Measurements from ENCODE around the gene FLNA. TPM values are rescaled to one million over a fixed set of nuclear protein-coding genes. Genes with fewer than 3 reads are reported as not detected.

The FLNA gene
- total and polyA plus RNA-seq, 9 of the 15 experiments (the other 6 are each of a cell fraction or from before 2014, with no cell fraction given) = 6.2 to 735 (median 135) TPM

DNA sequence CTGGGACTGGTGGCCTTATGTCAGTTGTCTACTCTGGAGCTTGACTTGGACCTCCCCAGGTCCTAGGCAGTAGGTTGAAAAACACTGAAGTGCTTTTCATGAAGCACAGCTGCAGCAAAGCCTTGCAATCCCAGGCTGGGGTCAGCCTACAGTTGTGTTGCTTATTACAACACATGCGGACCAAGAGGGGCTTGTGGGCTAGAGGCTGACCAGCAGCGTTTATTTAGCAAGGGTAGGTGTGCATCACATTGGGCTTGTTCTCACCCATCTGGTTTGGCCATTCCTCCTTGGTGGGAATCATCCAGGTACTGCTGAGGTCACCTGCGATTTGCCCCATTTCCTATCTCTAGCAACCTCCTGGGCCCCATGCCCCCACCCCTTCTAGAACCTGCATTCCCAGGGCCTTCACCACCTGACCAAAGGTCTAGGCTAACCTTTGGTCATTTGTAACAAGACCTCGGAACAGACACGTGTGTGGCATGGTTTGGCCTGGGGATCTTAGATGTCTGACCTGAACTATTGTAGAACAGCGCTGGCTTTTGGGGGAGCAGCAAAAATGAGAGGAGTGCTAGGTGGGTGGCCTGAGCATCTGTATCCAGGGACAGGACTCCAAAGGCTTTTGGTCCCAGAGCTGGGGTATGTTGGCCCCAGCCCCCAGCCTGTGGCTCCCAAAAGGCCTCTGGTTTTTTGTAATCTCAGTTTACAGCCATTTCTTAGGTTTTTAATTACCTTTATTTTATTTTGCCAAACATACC lies 26.8 kb upstream of the FLNA start (continued):
- peak; percentile 92 for TF ChIP-seq RBM39 (optimal IDR thresholded peaks at IDR 0.05; ENCODE audit: low read depth, low read length)
- no peak for TF ChIP-seq HNRNPL (IDR thresholded peaks at IDR 0.05; ENCODE audit: low read depth, low read length)
- TF ChIP-seq NR2C1 (IDR thresholded peaks at IDR 0.05) = no peak
- TF ChIP-seq NR2C1 (tag; IDR thresholded peaks at IDR 0.05) = no peak
- TF ChIP-seq IRF1 (CRISPR knock-in tag; IDR thresholded peaks at IDR 0.05; ENCODE audit: borderline replicate concordance) = no peak
- TF ChIP-seq ZKSCAN8 (CRISPR knock-in tag; IDR thresholded peaks at IDR 0.05) = no peak
- TF ChIP-seq ILF3 (IDR thresholded peaks at IDR 0.05; ENCODE audit: borderline replicate concordance) = peak; percentile 85
- TF ChIP-seq NFIX (CRISPR knock-in tag; IDR thresholded peaks at IDR 0.05; ENCODE audit: low read depth) = no peak
- TF ChIP-seq ELF4 (CRISPR knock-in tag; IDR thresholded peaks at IDR 0.05) = peak; percentile 62; the same call in 1 of the 2 replicates
- TF ChIP-seq SLC30A9 (CRISPR knock-in tag; IDR thresholded peaks at IDR 0.05) = no peak
- TF ChIP-seq ZNF165 (CRISPR knock-in tag; IDR thresholded peaks at IDR 0.05; ENCODE audit: borderline replicate concordance) = no peak
- TF ChIP-seq PTRF (tag; IDR thresholded peaks at IDR 0.05) = no peak
- TF ChIP-seq STAT5B (CRISPR knock-in tag; IDR thresholded peaks at IDR 0.05) = no peak
- TF ChIP-seq HNRNPH1 (optimal IDR thresholded peaks at IDR 0.05; ENCODE audit: low read depth, low read length) = no peak
- TF ChIP-seq ZKSCAN3 (CRISPR knock-in tag; IDR thresholded peaks at IDR 0.05) = no peak
- no peak for TF ChIP-seq CBX2 (IDR thresholded peaks at IDR 0.05; ENCODE audit: insufficient read depth, low read length, poor library complexity, severe bottlenecking)
- no peak for TF ChIP-seq TSHZ1 (CRISPR knock-in tag; IDR thresholded peaks at IDR 0.05)
- TF ChIP-seq GATAD2B (IDR thresholded peaks at IDR 0.05; ENCODE audit: borderline replicate concordance) = no peak
- no peak for TF ChIP-seq HIVEP1 (CRISPR knock-in tag; IDR thresholded peaks at IDR 0.05)
- TF ChIP-seq ZNF324 (CRISPR knock-in tag; IDR thresholded peaks at IDR 0.05) = no peak
- no peak for TF ChIP-seq ADNP (tag; IDR thresholded peaks at IDR 0.05)
- no peak for TF ChIP-seq ZNF133 (CRISPR knock-in tag; IDR thresholded peaks at IDR 0.05)
- TF ChIP-seq MAFG (tag; conservative IDR thresholded peaks at IDR 0.05) = no peak
- 0 out of 2 replicates have a peak, but pooled peaks have one; percentile 23 for TF ChIP-seq POLR2G (IDR thresholded peaks at IDR 0.05; ENCODE audit: low read depth, low read length)
- no peak for TF ChIP-seq MTA3 (IDR thresholded peaks at IDR 0.05; ENCODE audit: borderline replicate concordance)
